NOMO-1 treated with DMSO at 0.1 percent for 48 hours (cell line): Measurements from ENCODE around the gene ZNF410.

ENCODE experiments used
- DNase-seq: peaks from one replicate; lab custom pipeline; 2025; ENCODE audit not compliant: unreplicated experiment; lab: John Stamatoyannopoulos, UW

The ZNF410 gene

GRCh38 chr14:73949752-73950734 lies 63.4 kb downstream of the ZNF410 start, which contains the start of the genes COQ6 and FAM161B:
Gene COQ6, plus strand, starts transcription at chr14:73950302. Its CDS starts 31 bp downstream, at chr14:73950333.
Gene FAM161B, minus strand, starts transcription at chr14:73950094. Its CDS starts 68 bp downstream, at chr14:73950026.
- DNase-seq: peak; percentile 97

- DNase-seq: no peak
Measured at GRCh38 chr14:73953731-73954130, 67.1 kb downstream of the ZNF410 start.

GRCh38 chr14:73955674-73956073 lies 69.0 kb downstream of the ZNF410 start:
- DNase-seq: no peak

GRCh38 chr14:73958591-73958990 lies 71.9 kb downstream of the ZNF410 start:
- no peak for DNase-seq

- no peak for DNase-seq
Measured at GRCh38 chr14:73961192-73961591, 74.5 kb downstream of the ZNF410 start.

GRCh38 chr14:73965216-73965615 lies 78.6 kb downstream of the ZNF410 start:
- DNase-seq: no peak

- no peak for DNase-seq
Measured at GRCh38 chr14:73968885-73969284, 82.2 kb downstream of the ZNF410 start.

- no peak for DNase-seq
Measured at GRCh38 chr14:73973497-73973896, 86.8 kb downstream of the ZNF410 start.

- DNase-seq: no peak
Measured at GRCh38 chr14:73976125-73976524, 89.5 kb downstream of the ZNF410 start.

- DNase-seq: no peak
Measured at GRCh38 chr14:73977896-73978295, 91.2 kb downstream of the ZNF410 start.
